ENCODE measurements around the gene ERG28. TPM values are rescaled to one million over a fixed set of nuclear protein-coding genes. Genes with fewer than 3 reads are reported as not detected.
A peak's percentile ranks its signal among the peaks of the same experiment; 100 is the strongest.

The ERG28 gene
- total RNA-seq, 1 experiment from 2014 or later: 36.1 TPM

- Histone ChIP-seq H3K4me1 (no peaks in the 10 kb centered on the region), H3K4me3 (ENCODE audit: low read depth, low read length) (no peak overlapping the region), H3K27me3 (replicated peaks; ENCODE audit: control insufficient read depth, insufficient read depth, low read length) (no peaks in the 10 kb centered on the region), H3K9me3 (no peaks in the 10 kb centered on the region), H3K36me3 (ENCODE audit: control insufficient read depth, insufficient read depth, low read length) (no peaks in the 10 kb centered on the region)
- Mint-ChIP-seq H3K27me3 (ENCODE audit: insufficient read depth, unreplicated experiment) (no peaks in the 10 kb centered on the region), H3K27ac (ENCODE audit: unreplicated experiment) (no peak overlapping the region), H3K9me3 (ENCODE audit: unreplicated experiment) (no peaks in the 10 kb centered on the region), H3K4me3 (ENCODE audit: unreplicated experiment) (no peak overlapping the region), H3K4me1 (ENCODE audit: low read depth, unreplicated experiment) (no peaks in the 10 kb centered on the region), H3K36me3 (ENCODE audit: insufficient read depth, unreplicated experiment) (peaks cover 29% of the 10 kb centered on the region)
- no TSS peak for BruUV-seq (replicated peaks)
- ChIA-PET POLR2A (no interaction called here), CTCF (interaction anchor here (1.0 kb wide), 1 partner anchor 90 kb away, joined by 3 read pairs; no protein-coding TSS in a partner anchor)
- TF ChIP-seq CTCF (IDR thresholded peaks at IDR 0.05; ENCODE audit: insufficient read depth in 1 of 2, low read depth in 1 of 2, low read length in 1 of 2, severe bottlenecking in 1 of 2, unreplicated experiment in 1 of 2): no peak
- intact Hi-C loops (cut with micrococcal nuclease; ENCODE audit: unreplicated experiment): no loop called here
- no peak for DNase-seq
Observed at GRCh38 chr14:75667099-75667765, 6.6 kb upstream of the ERG28 start.

GRCh38 chr14:75662966-75663365, 2.3 kb upstream of the ERG28 start:
- Histone ChIP-seq H3K36me3 (ENCODE audit: control insufficient read depth, insufficient read depth, low read length) (no peaks in the 10 kb centered on the region), H3K27me3 (replicated peaks; ENCODE audit: control insufficient read depth, insufficient read depth, low read length) (no peaks in the 10 kb centered on the region), H3K4me1 (no peaks in the 10 kb centered on the region), H3K9me3 (no peaks in the 10 kb centered on the region), H3K4me3 (ENCODE audit: low read depth, low read length) (no peak overlapping the region)
- ChIA-PET CTCF (no interaction called here), POLR2A (interaction anchor here (0.6 kb wide), 1 partner anchor 88 kb away, joined by 3 read pairs; no protein-coding TSS in a partner anchor)
- intact Hi-C loops (cut with micrococcal nuclease; ENCODE audit: unreplicated experiment): no loop called here
- no peak for DNase-seq
- H3K36me3 Mint-ChIP-seq (ENCODE audit: insufficient read depth, unreplicated experiment): peaks cover 26% of the 10 kb centered on the region
- TF ChIP-seq CTCF (IDR thresholded peaks at IDR 0.05; ENCODE audit: insufficient read depth in 1 of 2, low read depth in 1 of 2, low read length in 1 of 2, severe bottlenecking in 1 of 2, unreplicated experiment in 1 of 2): no peak
- BruUV-seq (replicated peaks): no TSS peak
- no peaks in the 10 kb centered on the region for H3K9me3 Mint-ChIP-seq (ENCODE audit: unreplicated experiment)
- peak overlapping the region; percentile 34 for H3K4me3 Mint-ChIP-seq (ENCODE audit: unreplicated experiment)
- H3K4me1 Mint-ChIP-seq (ENCODE audit: low read depth, unreplicated experiment): no peaks in the 10 kb centered on the region
- no peak overlapping the region for H3K27ac Mint-ChIP-seq (ENCODE audit: unreplicated experiment)
- H3K27me3 Mint-ChIP-seq (ENCODE audit: insufficient read depth, unreplicated experiment): no peaks in the 10 kb centered on the region

GRCh38 chr14:75661499-75661814, 781 bp upstream of the ERG28 start:
- peak overlapping the region; percentile 87 for H3K4me3 ChIP-seq (ENCODE audit: low read depth, low read length)

More at GRCh38 chr14:75661499-75661814, 781 bp upstream of the ERG28 start:
- H3K9me3 ChIP-seq: no peaks in the 10 kb centered on the region
- peaks cover 21% of the 10 kb centered on the region for H3K36me3 Mint-ChIP-seq (ENCODE audit: insufficient read depth, unreplicated experiment)
- H3K27me3 ChIP-seq (replicated peaks; ENCODE audit: control insufficient read depth, insufficient read depth, low read length): no peaks in the 10 kb centered on the region
- no TSS peak for BruUV-seq (replicated peaks)
- no peaks in the 10 kb centered on the region for H3K9me3 Mint-ChIP-seq (ENCODE audit: unreplicated experiment)
- ChIA-PET CTCF (interaction anchor here (0.9 to 6.4 kb wide), 4 partner anchors 48 to 321 kb away, joined by 3 to 65 read pairs (median 8); partner anchors contain the start of gene FLVCR2), POLR2A (interaction anchor here (0.6 to 1.0 kb wide), 9 partner anchors 10 to 898 kb away, joined by 3 to 6 read pairs (median 3); no protein-coding TSS in a partner anchor)
- H3K4me3 Mint-ChIP-seq (ENCODE audit: unreplicated experiment): peak overlapping the region; percentile 92
- no peaks in the 10 kb centered on the region for H3K4me1 Mint-ChIP-seq (ENCODE audit: low read depth, unreplicated experiment)
- no peak for DNase-seq
- peak overlapping the region; percentile 92 for H3K27ac Mint-ChIP-seq (ENCODE audit: unreplicated experiment)
- TF ChIP-seq CTCF (IDR thresholded peaks at IDR 0.05; ENCODE audit: insufficient read depth in 1 of 2, low read depth in 1 of 2, low read length in 1 of 2, severe bottlenecking in 1 of 2, unreplicated experiment in 1 of 2): no peak
- intact Hi-C loops (cut with micrococcal nuclease; ENCODE audit: unreplicated experiment): loop anchor here (2.0 kb wide), 1 partner anchor 141 kb away; no protein-coding TSS in a partner anchor
- no peaks in the 10 kb centered on the region for H3K27me3 Mint-ChIP-seq (ENCODE audit: insufficient read depth, unreplicated experiment)
- no peaks in the 10 kb centered on the region for H3K36me3 ChIP-seq (ENCODE audit: control insufficient read depth, insufficient read depth, low read length)
- no peaks in the 10 kb centered on the region for H3K4me1 ChIP-seq

Measured in Caco-2 (cell line).